PFSK-1 (cell line): ENCODE measurements around the gene AP1B1.

Experiments
- POLR2AphosphoS5 ChIP-seq: IDR thresholded peaks from 2 replicates; pipeline ENCODE4 v1.6.1; 2012; ENCODE audit warnings: low read depth, mild to moderate bottlenecking, control low read depth, low read length, moderate library complexity
- REST ChIP-seq, 2 experiments: IDR thresholded peaks; 2 replicates each; pipeline versions ENCODE4 v1.6.1 to v1.8.0; 2011 to 2012; ENCODE audit warnings: low read depth in 2 of 2, low read length in 2 of 2, control low read depth in 1 of 2, inconsistent platforms in 1 of 2, mild to moderate bottlenecking in 1 of 2, moderate library complexity in 1 of 2; ENCODE audit not compliant: insufficient read depth in 1 of 2

- TF ChIP-seq POLR2AphosphoS5 (no peak), REST (IDR thresholded peaks at IDR 0.05; ENCODE audit: insufficient read depth in 1 of 2, low read depth in 2 of 2, low read length in 2 of 2) (no peak)
Measured at GRCh38 chr22:29345932-29346331, 42.4 kb downstream of the AP1B1 start.
